HUES64 (cell line): ENCODE data around the gene TLN1.

ENCODE experiments used
- H3K27ac ChIP-seq: 2 replicates; pipeline ENCODE4 v1.7.0; 2013; ENCODE audit warnings: low read depth, low read length, inconsistent platforms
- H3K27me3 ChIP-seq: 2 replicates; pipeline ENCODE4 v1.6.1; 2013; ENCODE audit warnings: mild to moderate bottlenecking, low read length; ENCODE audit not compliant: insufficient read depth
- H3K36me3 ChIP-seq: 2 replicates; pipeline ENCODE4 v1.6.1; 2013; ENCODE audit warnings: mild to moderate bottlenecking, low read length; ENCODE audit not compliant: insufficient read depth
- H3K4me1 ChIP-seq: 2 replicates; pipeline ENCODE4 v1.6.1; 2013; ENCODE audit warnings: mild to moderate bottlenecking, low read length, moderate library complexity; ENCODE audit not compliant: insufficient read depth
- H3K4me3 ChIP-seq: 2 replicates; pipeline ENCODE4 v1.5.1; 2013; ENCODE audit warnings: mild to moderate bottlenecking, low read length, moderate library complexity
- H3K9ac ChIP-seq: 2 replicates; pipeline ENCODE4 v1.6.1; 2013; ENCODE audit warnings: mild to moderate bottlenecking, low read depth, low read length
- H3K9me3 ChIP-seq: 2 replicates; pipeline ENCODE4 v1.6.1; 2013; ENCODE audit warnings: low read depth, low read length; ENCODE audit not compliant: insufficient read depth
- WGBS: fragments of 150-250, 120-280 bp; methylation state at CpG from one replicate; pipeline ENCODE4 v1.1.7; 2013; ENCODE audit warnings: missing lambda C conversion rate; 5-methylcytosine and 5-hydroxymethylcytosine counted together

The TLN1 gene

DNA sequence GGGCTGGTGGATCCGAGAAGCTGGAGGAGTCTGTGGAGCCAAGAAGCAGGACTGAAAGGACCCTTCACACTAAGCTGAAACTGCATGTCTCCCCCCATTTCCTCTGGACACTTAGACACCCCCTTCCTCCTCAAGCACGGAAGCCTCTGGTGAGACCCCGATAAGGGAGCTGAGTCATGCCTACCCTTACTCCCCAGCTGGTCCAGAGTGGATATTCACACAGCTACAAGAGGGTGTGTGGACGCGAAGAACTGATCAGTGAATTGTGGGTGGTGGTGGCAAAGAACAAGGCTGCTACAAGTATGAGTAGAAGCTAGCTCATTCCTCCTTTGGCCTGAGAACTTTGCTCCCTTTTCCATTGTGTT is 4.3 kb downstream of the TLN1 start:
- H3K27me3 ChIP-seq: no peaks in the 10 kb centered on the region
- no peaks in the 10 kb centered on the region for H3K9me3 ChIP-seq
- peak overlapping the region; percentile 64 for H3K9ac ChIP-seq
- H3K36me3 ChIP-seq: peaks cover 27% of the 10 kb centered on the region
- peaks cover 48% of the 10 kb centered on the region for H3K4me1 ChIP-seq
- 43% methylated on average over 5 of the region's 5 CpGs for WGBS
- H3K4me3 ChIP-seq: peak overlapping the region; percentile 88
- peak overlapping the region; percentile 87 for H3K27ac ChIP-seq

DNA sequence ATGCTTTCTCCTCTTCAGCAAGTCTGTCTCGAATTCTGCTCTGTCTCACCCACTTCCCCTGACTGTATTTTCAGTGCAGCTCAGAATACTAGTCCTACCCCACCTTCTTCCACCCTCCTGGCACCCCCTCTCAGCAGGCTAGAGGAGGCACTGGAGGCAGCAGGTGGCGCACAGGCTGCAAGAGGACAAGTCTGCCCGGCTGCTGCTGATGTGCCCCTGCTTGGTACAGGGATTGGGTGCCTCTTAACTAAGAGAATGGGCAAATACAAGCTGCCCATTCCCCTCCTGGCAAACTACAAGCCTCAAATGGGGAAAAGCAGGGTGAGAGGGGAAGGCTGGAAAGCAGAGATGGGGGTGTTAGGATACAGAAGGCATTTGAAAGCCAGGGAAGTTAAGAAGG is 5.1 kb downstream of the TLN1 start:
- 78% methylated on average over 3 of the region's 3 CpGs for WGBS
- H3K4me3 ChIP-seq: no peak overlapping the region
- peaks cover 48% of the 10 kb centered on the region for H3K4me1 ChIP-seq
- peak overlapping the region; percentile 64; the same call in 1 of the 2 replicates for H3K9ac ChIP-seq
- no peaks in the 10 kb centered on the region for H3K9me3 ChIP-seq
- peaks cover 34% of the 10 kb centered on the region for H3K36me3 ChIP-seq
- H3K27ac ChIP-seq: peak overlapping the region; percentile 87
- H3K27me3 ChIP-seq: no peaks in the 10 kb centered on the region

DNA sequence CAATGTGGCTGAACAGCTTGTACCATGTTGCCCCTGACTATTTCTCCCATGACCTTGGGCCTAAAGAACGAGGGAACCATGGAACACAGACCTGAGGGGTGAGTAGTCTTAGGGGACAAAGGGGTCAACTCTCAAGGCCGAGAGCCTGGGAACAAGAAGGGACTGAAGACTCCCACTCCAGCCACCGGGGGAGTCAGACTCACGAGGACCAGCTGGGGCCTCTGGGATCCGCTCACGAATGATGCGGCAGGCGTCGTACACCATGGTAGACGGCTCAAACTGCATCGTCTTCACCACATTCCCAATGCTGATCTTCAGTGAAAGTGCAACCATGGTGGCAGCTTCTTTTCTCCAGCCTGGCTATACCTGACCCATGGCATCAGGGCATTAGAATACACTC is 6.6 kb downstream of the TLN1 start:
- peaks cover 37% of the 10 kb centered on the region for H3K4me1 ChIP-seq
- WGBS: 94% methylated on average over 11 of the region's 11 CpGs
- H3K36me3 ChIP-seq: peaks cover 50% of the 10 kb centered on the region

DNA sequence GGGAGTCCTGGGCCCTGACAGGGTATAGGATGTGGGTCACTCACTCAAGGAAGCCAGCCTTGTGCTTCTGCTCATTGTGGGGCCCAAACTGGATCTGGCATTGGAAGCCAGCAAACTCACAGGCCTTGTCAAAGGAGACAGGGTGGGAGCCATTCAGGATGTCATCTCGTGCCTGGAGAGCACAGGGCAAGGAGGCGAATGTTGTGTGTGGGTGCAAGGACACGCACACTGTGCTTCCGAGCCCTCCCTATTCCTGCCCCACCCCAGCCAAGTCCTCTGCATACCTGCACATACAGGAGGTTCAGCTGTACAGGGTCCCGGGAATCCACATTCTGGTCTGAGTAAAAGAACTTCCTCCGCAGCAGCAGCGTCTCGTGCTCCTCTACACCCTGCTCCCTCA is 8.1 kb downstream of the TLN1 start:
- WGBS: 96% methylated on average over 8 of the region's 8 CpGs
- no peak overlapping the region for H3K9ac ChIP-seq
- no peak overlapping the region for H3K4me3 ChIP-seq
- H3K36me3 ChIP-seq: peaks cover 64% of the 10 kb centered on the region
- H3K4me1 ChIP-seq: peaks cover 24% of the 10 kb centered on the region
- no peak overlapping the region for H3K27ac ChIP-seq
- H3K9me3 ChIP-seq: no peaks in the 10 kb centered on the region
- no peaks in the 10 kb centered on the region for H3K27me3 ChIP-seq

More for the DNA sequence above, 6.6 kb downstream of the TLN1 start:
- Histone ChIP-seq H3K27me3 (no peaks in the 10 kb centered on the region), H3K27ac (no peak overlapping the region), H3K4me3 (no peak overlapping the region), H3K9me3 (no peaks in the 10 kb centered on the region), H3K9ac (no peak overlapping the region)

DNA sequence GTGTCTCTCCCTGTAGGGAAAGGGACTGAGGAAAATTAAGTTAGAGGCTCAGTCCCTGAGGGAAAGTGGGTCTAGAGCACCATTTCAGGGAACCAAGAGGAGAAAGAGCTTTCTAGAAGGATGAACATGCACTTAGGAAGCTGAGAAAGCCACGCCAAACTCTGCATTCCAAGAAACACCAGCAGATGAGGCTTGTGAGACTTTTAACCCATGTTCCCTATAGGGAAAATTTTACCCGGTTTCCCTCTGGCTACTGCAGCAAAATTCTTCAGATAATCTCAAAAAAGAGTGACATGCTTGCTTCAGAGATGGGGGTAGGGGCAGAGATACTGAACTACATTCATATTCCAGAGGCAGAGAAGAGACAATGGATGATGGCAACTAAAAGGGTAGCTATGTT is 8.6 kb downstream of the TLN1 start:
- Histone ChIP-seq H3K4me1 (peaks cover 19% of the 10 kb centered on the region), H3K9ac (no peak overlapping the region), H3K27me3 (no peaks in the 10 kb centered on the region), H3K9me3 (no peaks in the 10 kb centered on the region), H3K36me3 (peaks cover 69% of the 10 kb centered on the region), H3K4me3 (no peak overlapping the region), H3K27ac (no peak overlapping the region)
- 91% methylated on average over 2 of the region's 2 CpGs for WGBS

DNA sequence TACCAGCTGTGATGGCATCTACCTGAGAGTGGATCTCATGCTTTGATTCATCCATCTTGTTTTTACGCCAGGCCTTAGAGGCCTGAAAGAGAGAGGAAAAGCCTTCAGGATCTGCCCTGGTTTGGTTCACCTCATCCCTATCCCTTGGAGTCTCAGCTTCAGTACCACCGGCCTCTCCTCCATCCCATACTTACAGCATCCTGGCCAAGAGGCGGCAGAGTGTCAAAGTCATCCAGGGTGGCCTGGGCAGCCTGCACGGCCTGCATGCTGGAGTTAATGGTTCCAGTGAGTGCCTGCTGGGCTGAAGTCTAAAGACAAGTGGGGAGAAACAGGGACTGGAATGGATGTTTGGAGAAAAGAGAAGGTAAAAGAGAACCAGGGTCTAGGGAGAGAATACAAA is 12.4 kb downstream of the TLN1 start:
- Histone ChIP-seq H3K36me3 (peaks cover 97% of the 10 kb centered on the region), H3K9me3 (no peaks in the 10 kb centered on the region), H3K9ac (no peak overlapping the region), H3K4me1 (no peaks in the 10 kb centered on the region), H3K4me3 (no peak overlapping the region), H3K27ac (no peak overlapping the region), H3K27me3 (no peaks in the 10 kb centered on the region)
- 93% methylated on average over 4 of the region's 4 CpGs for WGBS

DNA sequence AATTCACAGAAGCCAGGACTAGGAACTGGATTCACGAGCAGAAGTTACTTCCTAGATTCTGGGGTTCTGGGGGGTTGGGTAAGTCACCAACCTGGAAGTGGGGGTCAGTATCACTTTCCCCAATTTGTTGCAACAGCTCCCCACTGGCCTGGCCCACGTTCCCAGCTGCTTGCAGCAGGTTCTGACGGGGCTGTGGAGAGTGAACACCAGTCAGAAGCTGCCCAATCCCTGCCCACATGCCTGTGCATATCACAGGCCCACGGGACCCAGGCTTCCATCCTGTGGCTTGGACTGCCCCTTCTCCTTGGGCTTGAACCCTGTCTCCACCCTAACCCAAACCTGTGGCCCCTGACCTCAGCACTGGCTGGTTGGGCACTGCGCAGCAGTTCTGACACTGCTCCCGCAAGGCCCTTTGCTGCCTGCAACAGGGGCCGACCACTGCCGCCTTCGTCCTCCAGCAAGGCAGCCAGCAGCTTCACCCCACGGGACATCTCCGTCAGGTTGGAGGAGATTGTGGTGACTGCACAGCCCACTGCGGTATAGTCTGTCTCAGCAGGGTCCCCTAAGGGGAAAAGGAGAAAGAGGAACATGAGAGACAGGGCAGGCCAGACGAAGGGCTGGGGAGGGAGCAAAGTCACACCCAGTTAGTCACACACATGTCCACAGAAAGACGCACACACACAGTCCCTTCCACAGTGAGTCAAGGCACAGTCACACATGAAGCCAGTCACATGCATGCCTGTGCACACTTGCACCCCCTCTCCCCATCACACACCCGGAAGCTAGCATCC is 13.1 kb downstream of the TLN1 start:
- Histone ChIP-seq H3K27ac (no peak overlapping the region), H3K27me3 (no peaks in the 10 kb centered on the region), H3K4me1 (no peaks in the 10 kb centered on the region), H3K4me3 (no peak overlapping the region), H3K36me3 (peaks cover 97% of the 10 kb centered on the region), H3K9ac (no peak overlapping the region), H3K9me3 (no peaks in the 10 kb centered on the region)
- 96% methylated on average over 15 of the region's 15 CpGs for WGBS

DNA sequence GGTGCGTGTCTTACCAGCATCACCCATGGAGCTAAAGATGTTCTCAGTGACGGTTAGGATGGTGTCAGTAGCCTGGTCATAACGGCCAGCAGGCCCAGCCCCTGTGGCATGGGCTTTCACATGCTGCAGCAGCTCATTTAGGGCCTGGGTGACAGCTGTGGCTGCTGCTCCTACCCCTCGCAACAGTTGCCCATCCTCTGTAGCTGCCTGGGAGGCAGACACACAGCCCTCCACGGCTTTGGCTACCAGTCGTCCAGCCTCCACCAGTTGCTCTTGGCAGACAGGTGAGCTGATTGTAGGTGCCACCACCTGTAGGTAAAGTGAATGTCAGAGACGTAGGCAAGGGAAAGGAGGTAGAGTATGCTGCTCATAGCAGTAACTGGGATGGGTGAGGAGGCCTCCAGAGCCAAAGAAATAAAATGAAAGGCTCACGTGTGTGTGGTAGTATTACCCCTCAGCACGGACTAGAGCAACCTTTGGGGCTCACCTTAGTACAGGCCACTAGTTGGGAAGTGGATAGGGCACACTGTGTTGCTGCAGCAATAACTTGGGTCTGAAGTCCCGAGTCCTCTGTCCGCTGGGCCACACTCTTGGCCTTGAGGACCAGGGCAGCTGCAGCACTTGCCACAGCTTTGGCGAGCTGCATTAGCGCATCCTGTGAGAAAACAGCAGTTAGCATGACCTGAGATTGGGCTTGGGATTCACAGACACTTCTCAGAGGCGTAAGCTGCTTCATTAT is 14.7 kb downstream of the TLN1 start:
- Histone ChIP-seq H3K4me1 (no peaks in the 10 kb centered on the region), H3K27ac (no peak overlapping the region), H3K9me3 (no peaks in the 10 kb centered on the region), H3K27me3 (no peaks in the 10 kb centered on the region), H3K4me3 (no peak overlapping the region), H3K9ac (no peak overlapping the region; the same call in 1 of the 2 replicates), H3K36me3 (peaks cover 98% of the 10 kb centered on the region)
- WGBS: 95% methylated on average over 14 of the region's 14 CpGs

DNA sequence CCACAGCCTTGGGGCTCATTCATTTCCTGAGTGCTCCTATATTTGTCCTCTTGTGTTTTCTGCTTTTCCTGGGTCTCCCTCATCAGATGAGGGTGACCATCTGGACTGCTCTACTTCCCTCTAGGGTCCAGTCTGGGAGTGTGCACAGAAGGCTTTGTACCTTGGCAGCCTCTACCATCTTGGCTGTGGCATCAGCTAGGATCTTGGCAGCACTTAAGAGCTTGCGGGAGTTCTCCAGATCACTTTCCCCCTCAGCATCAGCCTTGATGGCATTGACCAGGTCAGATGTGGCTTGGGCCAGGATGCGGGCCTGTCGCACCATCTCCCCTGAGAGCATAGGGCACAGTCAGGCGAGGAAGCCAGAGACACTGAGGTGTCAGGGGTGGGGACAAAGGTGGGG is 15.8 kb downstream of the TLN1 start:
- H3K27ac ChIP-seq: no peak overlapping the region
- H3K27me3 ChIP-seq: no peaks in the 10 kb centered on the region
- no peak overlapping the region for H3K4me3 ChIP-seq
- H3K9me3 ChIP-seq: no peaks in the 10 kb centered on the region
- no peaks in the 10 kb centered on the region for H3K4me1 ChIP-seq
- WGBS: 98% methylated on average over 4 of the region's 4 CpGs
- no peak overlapping the region for H3K9ac ChIP-seq
- peaks cover 97% of the 10 kb centered on the region for H3K36me3 ChIP-seq

DNA sequence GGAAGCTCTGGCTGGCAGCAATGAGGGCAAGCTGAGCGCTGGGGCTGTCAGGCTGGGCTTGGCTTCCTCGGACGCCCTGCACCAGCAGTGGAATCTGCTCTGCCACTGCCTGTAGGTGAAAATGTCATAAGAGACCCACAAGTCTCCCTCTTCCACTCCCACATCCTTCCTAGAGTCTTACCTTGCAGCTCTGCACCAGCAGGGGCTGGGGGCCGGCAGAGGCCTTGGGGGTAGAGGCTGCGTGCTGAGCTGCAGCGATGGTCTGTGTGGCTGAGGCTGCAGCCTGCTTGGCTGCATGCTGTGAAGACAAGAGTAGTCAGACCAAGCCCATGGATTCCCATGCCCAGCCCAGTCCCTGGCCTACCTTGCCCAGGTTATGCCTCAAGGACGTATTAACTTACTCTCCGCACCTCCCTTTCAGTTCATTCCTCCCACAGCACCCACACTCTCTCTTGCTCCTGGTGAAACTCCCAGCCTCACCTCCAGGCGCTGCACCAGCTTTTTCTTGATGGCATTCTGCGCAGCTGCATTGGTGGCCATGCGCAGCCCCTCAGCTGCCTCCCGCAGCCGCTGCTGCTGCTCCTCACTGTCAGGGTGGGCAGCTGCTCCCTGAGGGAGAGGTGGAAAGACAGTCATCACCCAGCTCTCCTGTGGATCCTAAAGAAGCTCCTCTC is 17.3 kb downstream of the TLN1 start:
- H3K9ac ChIP-seq: no peak overlapping the region
- no peaks in the 10 kb centered on the region for H3K27me3 ChIP-seq
- no peaks in the 10 kb centered on the region for H3K9me3 ChIP-seq
- 97% methylated on average over 13 of the region's 13 CpGs for WGBS
- no peaks in the 10 kb centered on the region for H3K4me1 ChIP-seq
- H3K36me3 ChIP-seq: peaks cover 94% of the 10 kb centered on the region
- H3K4me3 ChIP-seq: no peak overlapping the region
- H3K27ac ChIP-seq: peak overlapping the region; percentile 31; the same call in 1 of the 2 replicates

DNA sequence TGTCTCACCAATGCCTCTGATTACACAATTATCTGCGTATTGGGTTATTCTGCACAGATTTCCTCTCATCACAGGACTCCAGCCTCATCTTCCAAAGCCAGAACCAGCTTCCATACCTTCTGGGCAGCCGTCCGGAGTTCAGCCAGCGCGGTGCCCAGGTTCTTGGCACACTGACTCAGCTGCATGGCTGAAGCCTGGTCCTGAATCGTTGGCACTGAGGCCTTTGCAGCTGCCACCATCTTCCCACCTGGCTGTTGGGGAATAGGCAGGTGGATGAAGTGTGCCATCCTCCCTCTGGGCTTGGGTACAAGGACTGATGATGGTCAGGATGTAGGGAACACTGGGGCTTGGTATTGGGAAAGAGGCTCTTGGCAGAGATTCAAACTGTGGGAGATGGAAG is 17.9 kb downstream of the TLN1 start:
- Histone ChIP-seq H3K4me3 (no peak overlapping the region), H3K27ac (no peak overlapping the region), H3K27me3 (no peaks in the 10 kb centered on the region), H3K4me1 (no peaks in the 10 kb centered on the region), H3K9ac (no peak overlapping the region), H3K9me3 (no peaks in the 10 kb centered on the region), H3K36me3 (peaks cover 92% of the 10 kb centered on the region)
- WGBS: 94% methylated on average over 6 of the region's 6 CpGs
